SH-SY5Y (cell line): ENCODE data around the gene SP6.

Source experiments
- GATA2 ChIP-seq: IDR thresholded peaks from 2 replicates; pipeline ENCODE4 v1.6.1; 2011; ENCODE audit warnings: mild to moderate bottlenecking, low read depth, low read length
- GATA3 ChIP-seq: IDR thresholded peaks from 2 replicates; pipeline ENCODE4 v1.6.1; 2011; ENCODE audit warnings: low read depth, mild to moderate bottlenecking, low read length, moderate library complexity

The SP6 gene

DNA sequence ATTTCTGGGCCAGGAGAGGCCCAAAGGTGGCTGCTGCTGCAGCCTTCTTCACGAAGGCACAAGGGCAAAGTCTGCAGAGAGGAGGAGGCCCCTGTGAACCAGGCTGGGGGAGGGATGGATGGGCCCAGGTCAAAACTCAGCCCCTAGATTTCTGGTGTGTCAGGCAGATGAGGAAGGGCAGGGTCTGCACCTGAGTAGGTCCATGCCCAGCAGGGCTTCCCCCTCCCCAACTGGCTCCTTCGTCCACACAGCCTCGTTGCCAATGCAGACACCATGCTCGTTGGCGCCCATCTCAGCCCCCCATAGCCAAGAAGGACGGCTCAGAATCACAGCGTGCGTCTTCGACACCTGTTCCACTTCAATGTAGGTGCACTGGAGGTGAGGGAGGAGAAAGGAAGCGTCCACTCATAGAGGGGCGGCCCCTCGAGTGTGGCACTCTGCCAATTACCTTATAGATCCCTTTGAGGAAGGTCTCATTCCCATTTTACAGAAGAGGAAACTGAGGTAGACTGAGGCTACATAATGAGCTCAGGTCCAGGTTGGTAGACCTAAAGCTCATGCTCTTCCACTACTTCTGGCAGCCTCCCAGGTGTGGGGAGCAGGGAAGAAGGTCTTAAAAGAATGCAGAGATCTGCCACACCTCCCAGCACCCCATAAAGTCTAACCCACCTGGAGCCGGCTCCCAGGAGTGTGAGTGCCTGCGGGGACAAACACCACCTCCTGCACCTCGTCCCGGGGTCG lies 10.8 kb downstream of the SP6 start:
- TF ChIP-seq GATA2 (no peak), GATA3 (no peak)

DNA sequence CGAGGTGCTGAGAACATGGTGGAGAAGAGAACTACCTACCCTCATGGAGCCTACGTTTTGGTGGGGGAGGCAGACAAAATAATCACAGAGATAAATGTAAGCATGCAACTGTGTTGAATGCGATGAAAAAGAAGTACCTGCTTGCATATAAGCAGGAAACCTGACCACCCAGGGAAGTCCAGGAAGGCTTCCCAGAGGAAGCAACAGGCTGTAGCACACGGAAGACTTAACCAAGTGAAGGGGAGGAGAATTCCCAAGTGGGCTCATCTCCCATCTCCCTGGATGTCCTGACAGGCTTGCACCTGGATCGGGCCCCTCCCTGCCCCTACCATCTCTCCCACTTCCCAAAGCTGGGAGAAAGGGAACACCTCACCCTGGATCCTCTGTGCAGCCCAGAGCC lies 11.9 kb downstream of the SP6 start:
- TF ChIP-seq GATA2 (no peak), GATA3 (no peak)

DNA sequence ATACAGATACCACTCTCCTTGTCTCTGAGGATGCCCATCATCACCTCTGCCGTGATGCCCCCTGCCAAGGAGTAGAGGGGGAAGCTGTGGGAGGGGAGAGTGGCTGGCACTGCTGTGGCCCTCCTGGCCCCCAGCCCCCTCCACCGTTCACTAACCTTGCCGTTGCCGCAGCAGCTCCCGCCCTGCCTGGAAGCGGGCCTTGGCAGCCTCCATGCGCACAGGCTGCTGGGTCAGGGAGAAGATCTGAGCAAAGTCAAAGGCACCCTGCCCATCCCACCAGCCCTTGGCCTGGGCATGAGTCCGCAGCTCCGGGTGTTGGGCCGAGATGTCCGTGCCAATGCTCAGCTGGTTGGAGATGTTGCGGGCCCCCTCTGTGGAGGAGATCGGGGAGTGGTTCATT lies 12.3 kb downstream of the SP6 start:
- no peak for TF ChIP-seq GATA2
- TF ChIP-seq GATA3, result no peak

DNA sequence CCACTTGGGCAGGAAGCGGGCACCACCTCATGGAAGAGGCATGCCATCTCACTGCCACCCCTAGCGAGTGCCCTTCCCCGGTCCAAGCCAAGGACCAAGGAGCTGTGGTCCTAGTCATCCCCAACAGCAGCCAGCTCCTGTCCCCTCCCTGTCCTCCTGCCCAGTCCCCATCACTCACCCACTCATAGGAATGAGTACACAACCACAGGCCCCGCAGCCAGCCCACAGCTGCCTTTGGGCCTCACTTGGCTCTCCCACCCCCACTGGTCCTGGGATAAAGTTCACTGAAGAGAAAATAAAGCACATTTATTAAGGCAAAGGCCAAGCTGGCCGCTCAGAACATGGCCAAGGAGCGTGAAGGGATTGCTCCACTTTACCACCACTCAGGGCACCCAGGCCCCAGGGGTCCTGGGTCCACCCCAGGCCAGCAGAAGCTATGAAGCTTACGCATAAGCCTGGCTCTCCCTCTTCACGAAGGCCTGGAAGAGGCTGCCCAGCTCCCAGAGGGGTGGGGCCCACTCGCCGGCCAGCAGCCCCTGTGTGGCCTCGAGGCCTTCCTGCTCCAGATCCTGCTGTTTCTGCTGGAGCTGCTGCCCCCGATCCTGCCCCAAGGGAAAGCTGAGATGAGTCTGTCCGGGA lies 13.4 kb downstream of the SP6 start:
- TF ChIP-seq GATA3, result no peak
- no peak for TF ChIP-seq GATA2

DNA sequence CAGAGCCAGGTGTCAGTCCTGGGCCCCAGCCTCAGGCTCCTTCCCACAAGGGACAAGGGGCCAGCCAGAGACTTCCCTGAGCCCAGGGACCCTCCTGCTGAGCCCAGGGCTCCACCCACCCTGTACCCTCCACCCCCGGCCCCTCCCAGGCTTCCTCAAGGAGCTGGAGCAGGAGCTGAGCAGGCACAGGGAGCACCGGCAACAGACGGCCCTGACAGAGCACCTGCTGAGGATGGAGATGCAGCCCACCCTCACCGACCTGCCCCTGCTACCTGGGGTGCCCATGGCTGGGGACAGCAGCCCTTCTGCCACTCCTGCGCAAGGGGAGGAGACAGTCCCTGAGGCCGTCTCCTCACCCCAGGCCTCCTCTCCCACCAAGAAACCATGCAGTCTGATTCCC lies 14.4 kb downstream of the SP6 start:
- TF ChIP-seq GATA3, result no peak
- no peak for TF ChIP-seq GATA2

DNA sequence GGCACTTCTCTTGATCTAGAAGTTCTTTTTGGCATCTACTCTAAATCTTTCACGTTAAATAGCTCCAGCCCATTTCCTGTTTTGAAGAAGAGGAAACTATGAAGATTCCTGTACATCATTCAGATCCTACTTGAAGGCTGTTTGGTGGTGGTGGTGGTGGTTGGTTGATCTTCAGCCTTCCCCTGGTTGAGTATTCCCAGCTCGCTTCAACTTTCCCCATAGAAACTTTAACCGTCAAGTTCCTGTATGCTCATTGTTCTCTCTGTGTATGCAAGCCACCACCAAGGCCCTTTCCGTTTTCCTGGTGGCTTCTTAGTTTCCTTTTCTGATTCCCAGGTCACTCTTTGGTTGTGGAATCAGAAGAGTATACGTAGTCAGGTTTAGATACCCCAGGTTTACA lies 16.2 kb downstream of the SP6 start:
- no peak for TF ChIP-seq GATA3

DNA sequence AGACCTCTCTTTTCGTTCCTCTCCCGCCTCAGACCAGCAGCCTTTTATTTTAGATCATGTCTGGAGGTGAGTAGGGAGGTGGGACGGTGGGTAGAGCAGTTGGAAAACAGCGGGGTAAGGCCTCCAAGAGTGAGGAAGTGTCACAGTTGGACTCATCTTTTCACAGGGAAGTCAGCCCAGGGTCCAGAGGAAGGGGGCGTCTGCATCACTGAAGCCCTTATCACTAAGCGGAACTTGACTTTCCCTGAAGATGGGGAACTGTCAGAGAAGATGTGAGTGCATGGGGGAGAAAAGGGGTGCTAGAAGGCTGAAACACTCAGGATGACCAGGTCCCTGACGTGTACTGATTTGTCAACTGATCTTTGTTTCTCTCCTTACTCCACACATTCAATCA lies 19.0 kb downstream of the SP6 start:
- TF ChIP-seq GATA2, result no peak
- TF ChIP-seq GATA3, result no peak

DNA sequence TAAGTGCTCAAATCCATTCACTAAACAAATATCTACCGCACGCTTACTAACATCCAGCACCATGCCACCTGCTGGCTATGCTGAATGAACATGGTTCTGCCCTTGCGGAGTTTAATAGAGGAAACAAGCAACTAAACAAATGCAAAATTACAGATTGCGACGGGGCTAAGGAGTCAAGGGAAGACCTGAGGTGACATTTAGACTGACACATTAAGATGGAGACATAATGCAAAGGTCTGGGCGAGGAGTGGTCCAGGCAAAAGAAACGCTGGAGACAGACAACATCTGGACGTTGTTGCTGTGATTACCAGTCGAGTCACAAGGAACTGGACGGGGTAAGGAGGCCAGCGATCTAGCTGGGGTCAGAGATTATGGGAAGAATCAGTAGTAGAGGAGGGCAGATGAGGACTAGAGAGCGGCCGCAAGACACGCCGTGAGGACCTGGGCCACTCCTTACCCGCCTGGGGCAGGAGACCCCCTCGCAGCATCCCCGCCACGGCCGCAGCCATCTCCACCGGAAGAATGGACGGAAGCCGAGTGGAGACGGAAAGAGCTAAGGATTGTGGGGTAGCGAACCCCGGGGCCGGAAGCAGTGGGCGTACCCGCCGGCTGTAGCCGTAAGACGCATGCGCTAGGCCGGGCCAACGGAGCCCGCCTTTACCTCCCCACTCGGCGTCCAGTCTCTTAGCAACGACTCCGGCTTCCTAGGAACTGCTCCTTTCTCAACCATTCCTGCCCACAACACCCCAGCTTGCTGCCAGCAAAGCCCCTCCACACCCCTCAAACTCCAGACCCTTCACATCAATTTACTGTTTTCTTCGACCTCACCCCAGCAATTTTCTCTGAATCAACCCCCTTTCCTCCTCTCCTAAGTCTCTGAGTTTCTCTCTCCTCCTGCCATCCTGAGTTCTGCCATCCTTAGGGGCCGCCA lies 19.7 kb downstream of the SP6 start, which contains the start of the genes LRRC46 and MRPL10:
LRRC46 (plus strand) TSS at position 668 of the 931 bp plus-strand sequence. CDS start 320 bp downstream, outside the sequence.
MRPL10 (minus strand) TSS at position 539 of the 931 bp plus-strand sequence; CDS start at position 509, 30 bp downstream.
- TF ChIP-seq GATA3, result no peak
- TF ChIP-seq GATA2, result no peak

DNA sequence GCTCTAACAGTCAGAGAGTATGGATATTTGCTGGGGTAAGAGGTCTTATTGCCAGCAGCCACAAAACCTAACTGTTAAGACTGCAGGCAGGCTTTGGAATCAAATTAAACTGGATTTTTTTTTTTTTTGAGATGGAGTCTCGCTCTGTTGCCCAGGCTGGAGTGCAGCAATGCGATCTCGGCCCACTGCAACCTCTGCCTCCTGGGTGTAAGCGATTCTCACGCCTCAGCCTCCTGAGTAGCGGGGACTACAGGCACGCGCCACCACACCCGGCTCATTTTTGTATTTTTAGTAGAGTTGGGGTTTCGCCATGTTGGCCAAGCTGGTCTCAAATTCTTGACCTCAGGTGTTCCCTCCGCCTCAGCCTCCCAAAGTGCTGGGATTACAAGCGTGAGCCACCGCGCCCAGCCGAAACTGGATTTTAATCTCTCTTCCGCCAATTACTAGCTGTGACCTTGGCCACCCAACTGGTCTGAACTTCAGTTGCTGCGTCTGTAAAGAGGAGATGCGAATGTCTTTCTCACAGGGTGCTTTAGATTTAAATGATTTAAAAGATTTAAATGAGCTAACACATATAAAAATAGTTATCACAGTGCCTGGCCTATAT lies 20.5 kb downstream of the SP6 start:
- TF ChIP-seq GATA2, result no peak
- TF ChIP-seq GATA3, result no peak

DNA sequence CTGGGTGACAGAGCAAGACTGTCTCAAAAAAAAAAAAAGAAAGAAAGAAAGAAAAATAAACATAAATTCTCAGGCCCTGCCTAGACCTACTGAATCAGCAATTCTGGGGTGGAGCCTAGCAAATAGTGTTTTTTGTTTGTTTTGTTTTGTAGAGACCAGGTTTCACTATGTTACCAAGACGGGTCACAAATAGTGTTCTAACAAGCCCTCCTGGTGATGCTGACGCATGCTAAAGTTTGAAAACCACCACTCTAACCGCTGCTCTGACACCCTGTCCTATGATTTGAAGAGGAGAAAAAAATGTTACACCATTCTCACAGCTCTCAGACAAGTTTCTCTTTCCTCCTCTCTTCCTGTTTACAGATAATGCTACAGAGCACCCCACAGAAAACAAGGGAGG lies 21.1 kb downstream of the SP6 start:
- TF ChIP-seq GATA3 (no peak), GATA2 (no peak)

DNA sequence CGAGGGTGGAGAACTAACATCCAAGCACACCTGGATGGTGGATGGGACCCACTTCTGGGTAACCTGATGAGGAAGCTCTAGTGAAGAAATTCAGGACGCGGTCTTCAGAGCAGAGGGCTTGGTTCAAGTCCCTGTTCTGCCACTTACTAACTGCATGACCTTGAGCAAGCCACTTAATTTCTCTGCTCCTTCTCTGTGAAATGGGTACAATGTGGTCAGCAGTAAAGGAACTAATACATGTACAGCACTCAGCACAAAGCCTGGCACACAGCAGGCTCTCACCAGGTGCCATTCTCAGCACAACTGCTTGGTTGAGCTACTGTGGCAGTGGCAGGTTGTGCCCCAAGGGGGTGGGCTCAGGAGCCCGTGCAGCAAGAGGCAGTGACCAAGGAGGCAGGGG lies 27.4 kb downstream of the SP6 start:
- TF ChIP-seq GATA2, result no peak
- no peak for TF ChIP-seq GATA3

DNA sequence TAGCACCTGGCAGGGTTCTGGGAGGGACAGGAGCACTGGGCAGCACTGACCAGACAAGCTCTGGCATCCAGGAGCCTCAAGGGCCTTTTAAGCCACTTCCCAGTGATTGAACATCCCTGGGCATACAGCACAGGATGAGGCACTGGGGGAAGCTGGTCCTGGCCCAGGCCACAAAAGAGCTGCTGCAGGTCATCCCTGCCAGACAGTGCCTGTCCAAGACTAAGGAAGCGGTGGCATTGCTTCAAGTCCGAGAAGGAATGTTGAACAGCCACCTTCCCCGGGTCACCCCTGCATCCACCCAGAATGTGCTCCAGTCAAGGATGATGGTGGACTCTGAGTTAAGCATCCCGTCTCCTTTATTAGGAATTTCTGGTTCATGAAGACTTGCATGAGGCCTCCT lies 28.2 kb downstream of the SP6 start:
- TF ChIP-seq GATA3 (no peak), GATA2 (no peak)

DNA sequence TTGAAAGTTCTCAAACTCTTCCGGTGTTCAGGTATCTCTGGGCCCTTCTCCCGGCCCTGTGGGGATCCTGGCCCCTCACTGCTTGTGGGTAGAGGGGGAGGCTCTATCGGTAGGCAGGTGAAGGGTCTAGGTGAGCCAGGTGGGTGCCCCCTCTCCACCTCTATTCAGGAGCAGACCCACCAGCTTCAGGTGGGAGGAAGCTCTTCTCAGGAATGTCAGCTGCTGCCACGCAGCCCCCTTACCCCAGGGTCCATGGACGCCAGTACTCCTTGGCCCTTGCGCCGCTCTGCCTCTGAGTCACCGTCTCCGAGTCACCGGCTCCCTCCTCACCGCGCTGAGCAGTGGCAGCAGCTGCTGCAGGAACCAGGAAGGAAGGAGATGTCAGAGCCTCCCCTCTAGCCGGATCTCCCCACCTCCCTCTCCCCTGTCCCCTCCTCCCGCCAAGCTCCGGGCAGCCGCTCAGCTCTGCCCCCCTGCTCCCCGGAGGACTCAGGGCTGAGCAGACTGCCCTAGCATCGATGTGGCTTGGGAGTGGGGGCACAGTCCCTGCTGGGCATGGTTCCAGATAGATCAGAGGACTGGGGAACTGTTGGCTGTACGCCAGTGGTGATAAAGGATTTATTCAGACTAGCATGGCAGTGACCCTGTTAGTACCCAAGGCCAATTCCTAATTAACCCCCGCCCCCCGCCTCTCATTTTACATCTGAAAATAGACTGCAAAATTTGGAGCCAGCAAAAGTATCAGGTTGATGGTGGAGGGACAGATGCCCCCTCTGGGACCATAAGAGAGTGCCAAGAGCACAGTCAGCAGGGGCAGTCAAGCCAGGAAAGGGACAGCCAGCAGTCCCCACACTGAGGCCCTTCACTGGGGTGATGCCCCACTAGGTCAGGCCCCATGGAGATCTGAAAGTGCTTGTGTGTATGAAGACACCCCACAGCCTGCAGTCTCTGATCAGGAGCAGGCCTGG lies 29.3 kb downstream of the SP6 start, which contains the start of gene OSBPL7:
OSBPL7 (minus strand) TSS at position 371 of the 968 bp plus-strand sequence. CDS start 1,516 bp downstream, outside the sequence.
- TF ChIP-seq GATA3, result no peak
- TF ChIP-seq GATA2, result peak; percentile 58

DNA sequence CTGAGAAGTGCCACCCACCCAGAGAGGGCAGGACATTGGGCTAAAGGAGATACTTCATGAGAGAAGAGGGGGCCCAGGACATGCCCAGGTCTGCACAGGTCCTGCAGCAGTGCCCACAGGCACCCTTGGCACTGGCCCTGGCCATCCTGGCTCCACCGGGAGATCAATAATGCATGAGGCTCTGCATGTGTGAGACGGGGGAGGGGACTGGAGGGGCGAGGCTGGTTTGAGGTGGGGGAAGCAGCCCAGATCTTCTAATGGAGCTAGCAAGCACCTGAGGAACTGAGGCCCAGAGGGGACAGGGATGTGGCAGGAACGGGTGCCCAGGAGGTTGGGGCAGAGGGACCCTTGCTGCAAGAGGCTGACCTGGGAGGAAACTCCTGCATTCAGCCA lies 29.9 kb downstream of the SP6 start:
- TF ChIP-seq GATA3, result no peak
- TF ChIP-seq GATA2, result no peak
